GM18507 (cell line): ENCODE data around the gene RANBP9.

Experiments used
- DNase-seq: peaks from one replicate; pipeline ENCODE4 v3.0.0; 2011; ENCODE audit warnings: low read depth; ENCODE audit not compliant: insufficient read length; ENCODE audit errors: extremely low spot score
- FAIRE-seq: peaks from 2 replicates; lab custom pipeline; 2011; peaks lifted over from hg19 to GRCh38; lab: Jason Lieb, UNC

RANBP9 gene

GRCh38 chr6:13715444-13715883 is 3.8 kb upstream of the RANBP9 start:
- DNase-seq: no peak
- no peak for FAIRE-seq

GRCh38 chr6:13712599-13712898 is 914 bp upstream of the RANBP9 start:
- FAIRE-seq (peak; percentile 59), DNase-seq (no peak)

- FAIRE-seq (no peak), DNase-seq (no peak)
These were observed 307 bp downstream of the RANBP9 start for GRCh38 chr6:13711324-13711732.

- DNase-seq (no peak), FAIRE-seq (no peak)
These were observed 897 bp downstream of the RANBP9 start for GRCh38 chr6:13710552-13711323.

- DNase-seq: no peak
- peak; percentile 60 for FAIRE-seq
These were observed 1.7 kb downstream of the RANBP9 start for GRCh38 chr6:13709689-13710551.

- no peak for DNase-seq
- no peak for FAIRE-seq
These were observed 2.9 kb downstream of the RANBP9 start for GRCh38 chr6:13708736-13709135.

GRCh38 chr6:13703496-13703895 is 8.1 kb downstream of the RANBP9 start:
- no peak for FAIRE-seq
- DNase-seq: no peak

- DNase-seq: no peak
- peak; percentile 49 for FAIRE-seq
These were observed 8.8 kb downstream of the RANBP9 start for GRCh38 chr6:13702809-13703302.

GRCh38 chr6:13700232-13700631 is 11.4 kb downstream of the RANBP9 start:
- FAIRE-seq (no peak), DNase-seq (no peak)

GRCh38 chr6:13698715-13699114 is 12.9 kb downstream of the RANBP9 start:
- FAIRE-seq (no peak), DNase-seq (no peak)

GRCh38 chr6:13697857-13698256 is 13.8 kb downstream of the RANBP9 start:
- DNase-seq: no peak
- no peak for FAIRE-seq

GRCh38 chr6:13696226-13696625 is 15.4 kb downstream of the RANBP9 start:
- DNase-seq (no peak), FAIRE-seq (no peak)

- no peak for DNase-seq
- FAIRE-seq: no peak
These were observed 16.4 kb downstream of the RANBP9 start for GRCh38 chr6:13695252-13695651.

GRCh38 chr6:13694562-13694961 is 17.1 kb downstream of the RANBP9 start:
- FAIRE-seq (no peak), DNase-seq (no peak)

GRCh38 chr6:13689511-13690256 is 22.0 kb downstream of the RANBP9 start:
- no peak for FAIRE-seq
- DNase-seq: no peak

- no peak for DNase-seq
- FAIRE-seq: no peak
These were observed 22.9 kb downstream of the RANBP9 start for GRCh38 chr6:13688692-13689196.

GRCh38 chr6:13687917-13688351 is 23.7 kb downstream of the RANBP9 start:
- FAIRE-seq (no peak), DNase-seq (no peak)

- no peak for FAIRE-seq
These were observed 26.8 kb downstream of the RANBP9 start for GRCh38 chr6:13684855-13685254.

GRCh38 chr6:13683038-13683437 is 28.6 kb downstream of the RANBP9 start:
- FAIRE-seq: no peak
- DNase-seq: no peak

More at GRCh38 chr6:13684855-13685254, 26.8 kb downstream of the RANBP9 start:
- no peak for DNase-seq

GRCh38 chr6:13682346-13682745 is 29.3 kb downstream of the RANBP9 start:
- FAIRE-seq (no peak), DNase-seq (no peak)
